Measurements from ENCODE around the gene BMX. TPM values are rescaled to one million over a fixed set of nuclear protein-coding genes. Genes with fewer than 3 reads are reported as not detected.

BMX gene
- total RNA-seq, 1 experiment from 2014 or later, result not detected

GRCh38 chrX:15560924-15561323 is 60.3 kb downstream of the BMX start:
- ChIA-PET POLR2A (ENCODE audit: unreplicated experiment) (no interaction called here), CTCF (no interaction called here)
- DNase-seq, result no peak

GRCh38 chrX:15563056-15563455 is 62.4 kb downstream of the BMX start:
- Histone ChIP-seq H3K4me3 (ENCODE audit: low read length) (no peak overlapping the region), H3K9me2 (replicated peaks; ENCODE audit: low read length) (no peaks in the 10 kb centered on the region), H3K4me2 (ENCODE audit: low read length) (no peak overlapping the region), H4K20me1 (ENCODE audit: low read length) (no peaks in the 10 kb centered on the region), H3K36me3 (ENCODE audit: low read depth, low read length) (no peaks in the 10 kb centered on the region), H3F3A (ENCODE audit: low read length, unreplicated experiment) (no peaks in the 10 kb centered on the region), H3K4me1 (ENCODE audit: insufficient read depth, low read length) (peaks cover 3% of the 10 kb centered on the region), H2AFZ (ENCODE audit: low read length) (no peak overlapping the region), H3K9ac (ENCODE audit: low read length) (no peak overlapping the region), H3K9me3 (ENCODE audit: low read length) (no peaks in the 10 kb centered on the region), H3K27ac (ENCODE audit: low read length) (no peak overlapping the region), H3K27me3 (ENCODE audit: low read length) (no peaks in the 10 kb centered on the region), H3K79me2 (ENCODE audit: low read length) (no peaks in the 10 kb centered on the region)
- no peak for DNase-seq
- BruUV-seq (replicated peaks), result no TSS peak
- CTCF ChIA-PET, result interaction anchor here (0.5 kb wide), 1 partner anchor 221 kb away, joined by 10 read pairs; no protein-coding TSS in a partner anchor
- ATAC-seq, result no peak
- intact Hi-C loops (cut with micrococcal nuclease), result no loop called here
- POLR2A ChIA-PET (ENCODE audit: unreplicated experiment), result interaction anchor here (0.6 kb wide), 1 partner anchor 115 kb away, joined by 7 read pairs; no protein-coding TSS in a partner anchor
- TF ChIP-seq EZH2phosphoT487 (IDR thresholded peaks at IDR 0.05; ENCODE audit: borderline replicate concordance, low read length) (no peak), EZH2 (IDR thresholded peaks at IDR 0.05; ENCODE audit: low read length, unreplicated experiment) (no peak)
- TF ChIP-seq, protein P1, sequence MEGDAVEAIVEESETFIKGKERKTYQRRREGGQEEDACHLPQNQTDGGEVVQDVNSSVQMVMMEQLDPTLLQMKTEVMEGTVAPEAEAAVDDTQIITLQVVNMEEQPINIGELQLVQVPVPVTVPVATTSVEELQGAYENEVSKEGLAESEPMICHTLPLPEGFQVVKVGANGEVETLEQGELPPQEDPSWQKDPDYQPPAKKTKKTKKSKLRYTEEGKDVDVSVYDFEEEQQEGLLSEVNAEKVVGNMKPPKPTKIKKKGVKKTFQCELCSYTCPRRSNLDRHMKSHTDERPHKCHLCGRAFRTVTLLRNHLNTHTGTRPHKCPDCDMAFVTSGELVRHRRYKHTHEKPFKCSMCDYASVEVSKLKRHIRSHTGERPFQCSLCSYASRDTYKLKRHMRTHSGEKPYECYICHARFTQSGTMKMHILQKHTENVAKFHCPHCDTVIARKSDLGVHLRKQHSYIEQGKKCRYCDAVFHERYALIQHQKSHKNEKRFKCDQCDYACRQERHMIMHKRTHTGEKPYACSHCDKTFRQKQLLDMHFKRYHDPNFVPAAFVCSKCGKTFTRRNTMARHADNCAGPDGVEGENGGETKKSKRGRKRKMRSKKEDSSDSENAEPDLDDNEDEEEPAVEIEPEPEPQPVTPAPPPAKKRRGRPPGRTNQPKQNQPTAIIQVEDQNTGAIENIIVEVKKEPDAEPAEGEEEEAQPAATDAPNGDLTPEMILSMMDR (conservative IDR thresholded peaks at IDR 0.05; ENCODE audit: low read depth, low read length), result no peak

More at GRCh38 chrX:15560924-15561323, 60.3 kb downstream of the BMX start:
- Histone ChIP-seq H3K4me1 (ENCODE audit: insufficient read depth, low read length) (no peaks in the 10 kb centered on the region), H3K27ac (ENCODE audit: low read length) (no peak overlapping the region), H3F3A (ENCODE audit: low read length, unreplicated experiment) (no peaks in the 10 kb centered on the region), H3K4me2 (ENCODE audit: low read length) (no peak overlapping the region), H3K36me3 (ENCODE audit: low read depth, low read length) (no peaks in the 10 kb centered on the region), H3K9me3 (ENCODE audit: low read length) (no peaks in the 10 kb centered on the region), H3K4me3 (ENCODE audit: low read length) (no peak overlapping the region), H3K9me2 (replicated peaks; ENCODE audit: low read length) (no peaks in the 10 kb centered on the region), H3K79me2 (ENCODE audit: low read length) (no peaks in the 10 kb centered on the region), H2AFZ (ENCODE audit: low read length) (no peak overlapping the region), H4K20me1 (ENCODE audit: low read length) (no peaks in the 10 kb centered on the region), H3K9ac (ENCODE audit: low read length) (no peak overlapping the region), H3K27me3 (ENCODE audit: low read length) (no peaks in the 10 kb centered on the region)
- intact Hi-C loops (cut with micrococcal nuclease), result no loop called here
- TF ChIP-seq, protein P1 (conservative IDR thresholded peaks at IDR 0.05; ENCODE audit: low read depth, low read length), result no peak
- TF ChIP-seq EZH2phosphoT487 (IDR thresholded peaks at IDR 0.05; ENCODE audit: borderline replicate concordance, low read length), result no peak
- no peak for TF ChIP-seq EZH2 (IDR thresholded peaks at IDR 0.05; ENCODE audit: low read length, unreplicated experiment)
- no peak for ATAC-seq
- BruUV-seq (replicated peaks), result no TSS peak

- Histone ChIP-seq H3K4me1 (ENCODE audit: insufficient read depth, low read length) (peaks cover 4% of the 10 kb centered on the region), H4K20me1 (ENCODE audit: low read length) (no peaks in the 10 kb centered on the region), H3K27me3 (ENCODE audit: low read length) (no peaks in the 10 kb centered on the region), H3F3A (ENCODE audit: low read length, unreplicated experiment) (no peaks in the 10 kb centered on the region), H3K4me2 (ENCODE audit: low read length) (peak overlapping the region; percentile 62), H3K79me2 (ENCODE audit: low read length) (no peaks in the 10 kb centered on the region), H3K9me3 (ENCODE audit: low read length) (no peaks in the 10 kb centered on the region), H3K9ac (ENCODE audit: low read length) (no peak overlapping the region), H3K4me3 (ENCODE audit: low read length) (no peak overlapping the region), H3K36me3 (ENCODE audit: low read depth, low read length) (no peaks in the 10 kb centered on the region), H2AFZ (ENCODE audit: low read length) (peak overlapping the region; percentile 44; the same call in 1 of the 2 replicates), H3K27ac (ENCODE audit: low read length) (no peak overlapping the region), H3K9me2 (replicated peaks; ENCODE audit: low read length) (no peaks in the 10 kb centered on the region)
- ChIA-PET CTCF (interaction anchor here (0.6 to 1.2 kb wide), 6 partner anchors 10 to 95 kb away, joined by 4 to 11 read pairs (median 5); partner anchors contain the start of gene PIR), POLR2A (ENCODE audit: unreplicated experiment) (no interaction called here)
- DNase-seq (peak; percentile 87), ATAC-seq (peak; percentile 96)
- BruUV-seq (replicated peaks), result no TSS peak
- intact Hi-C loops (cut with micrococcal nuclease), result loop anchor here (1.0 kb wide), 3 partner anchors 67 to 216 kb away; no protein-coding TSS in a partner anchor
- TF ChIP-seq, protein P1 (conservative IDR thresholded peaks at IDR 0.05; ENCODE audit: low read depth, low read length), result peak; percentile 89
- no peak for TF ChIP-seq EZH2phosphoT487 (IDR thresholded peaks at IDR 0.05; ENCODE audit: borderline replicate concordance, low read length)
These were observed 64.5 kb downstream of the BMX start for GRCh38 chrX:15564981-15565579.

Data from PC-3 (cell line).